HG02642 (cell line): ENCODE measurements around the gene ATPAF2.

ENCODE experiments used
- ATAC-seq: cut with Tn5 transposase; IDR thresholded peaks from one replicate; pipeline ENCODE4 v1.9.1; 2021; ENCODE audit warnings: mild to moderate bottlenecking; ENCODE audit not compliant: unreplicated experiment, poor library complexity

Gene ATPAF2

DNA sequence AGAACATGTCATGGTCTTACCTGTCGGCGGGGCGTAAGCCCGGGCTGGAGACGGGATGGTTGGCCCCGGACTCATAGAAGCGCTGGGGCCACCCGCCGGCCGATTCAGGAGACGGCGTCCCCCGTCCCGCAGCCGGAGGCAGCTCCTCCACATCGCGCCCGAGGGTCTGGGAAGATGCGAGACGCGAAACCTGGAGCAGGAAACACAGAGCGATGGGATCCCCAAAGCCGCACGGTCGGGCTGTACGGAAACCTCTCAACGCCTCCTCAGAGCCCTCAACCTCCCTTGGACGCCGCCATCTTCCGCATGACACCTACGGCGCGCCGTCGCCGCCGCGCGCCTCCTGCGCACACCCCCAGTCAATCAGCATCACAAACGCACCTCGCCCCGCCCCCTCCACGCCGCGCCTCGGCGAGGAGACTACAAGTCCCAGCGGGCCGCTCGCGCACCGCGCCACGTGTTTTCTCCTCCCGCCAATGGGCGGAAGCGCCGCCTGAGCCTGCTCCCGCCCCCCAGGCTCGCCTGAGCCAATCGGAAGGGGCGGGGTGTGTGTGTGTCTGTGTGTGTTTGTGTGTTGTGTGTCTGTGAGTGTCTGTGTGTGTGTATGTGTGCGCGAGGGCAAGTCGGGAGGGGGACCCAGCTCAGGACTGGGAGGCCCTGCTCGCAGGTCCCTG is at the start of gene ATPAF2, which contains the start of gene GID4:
Gene ATPAF2, minus strand, starts transcription at position 308 of the 674 bp plus-strand sequence. Its CDS starts 155 bp downstream, at position 153.
Gene GID4, plus strand, starts transcription at position 548 of the 674 bp plus-strand sequence. Its CDS starts 57 bp downstream, at position 605.
- peak; percentile 90 for ATAC-seq

DNA sequence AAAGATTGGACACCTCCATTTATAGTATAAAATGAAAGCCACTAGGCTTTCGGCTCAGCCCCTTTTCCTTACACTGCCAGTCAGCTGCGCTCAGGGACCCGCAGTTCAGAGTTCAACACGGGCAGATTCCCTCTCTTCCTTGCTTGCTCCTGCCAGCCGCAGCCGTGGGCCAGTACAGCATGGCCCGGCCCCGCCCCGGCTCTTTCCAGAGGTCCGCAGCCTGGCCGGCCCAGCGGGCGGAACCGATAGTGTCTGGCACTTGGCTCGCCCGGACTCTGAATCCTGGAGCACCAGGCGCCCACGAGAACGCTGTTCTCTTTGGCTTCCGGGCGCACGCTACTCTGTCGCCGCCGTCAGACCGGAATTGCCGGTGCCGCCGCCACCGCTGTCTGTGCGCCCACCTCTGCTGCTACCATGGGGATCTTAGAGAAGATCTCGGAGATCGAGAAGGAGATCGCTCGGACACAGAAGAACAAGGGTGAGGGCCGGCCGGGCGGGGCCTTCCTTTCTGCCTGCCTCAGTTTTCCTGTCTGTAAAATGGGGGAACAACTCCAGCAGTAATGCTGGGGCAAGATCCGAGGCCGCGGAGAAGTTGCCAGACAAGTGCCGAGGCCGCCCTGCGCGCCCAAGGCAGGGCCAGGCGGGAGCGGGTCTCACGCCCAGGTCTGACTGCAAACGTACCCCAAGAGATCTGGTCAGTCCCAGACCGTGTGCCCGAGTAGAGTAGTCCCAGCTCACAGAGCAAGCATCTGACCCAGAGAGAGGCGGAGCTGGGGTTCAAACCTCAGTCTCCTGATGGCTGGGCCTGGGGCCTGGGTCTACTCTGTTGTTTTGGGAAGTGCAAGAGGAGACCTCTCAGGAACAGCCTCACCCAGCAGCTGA is 48.9 kb upstream of the ATPAF2 start, which contains the start of gene DRG2:
Gene DRG2, plus strand, starts transcription at position 339 of the 882 bp plus-strand sequence. Its CDS starts 76 bp downstream, at position 415.
- ATAC-seq = peak; percentile 92

DNA sequence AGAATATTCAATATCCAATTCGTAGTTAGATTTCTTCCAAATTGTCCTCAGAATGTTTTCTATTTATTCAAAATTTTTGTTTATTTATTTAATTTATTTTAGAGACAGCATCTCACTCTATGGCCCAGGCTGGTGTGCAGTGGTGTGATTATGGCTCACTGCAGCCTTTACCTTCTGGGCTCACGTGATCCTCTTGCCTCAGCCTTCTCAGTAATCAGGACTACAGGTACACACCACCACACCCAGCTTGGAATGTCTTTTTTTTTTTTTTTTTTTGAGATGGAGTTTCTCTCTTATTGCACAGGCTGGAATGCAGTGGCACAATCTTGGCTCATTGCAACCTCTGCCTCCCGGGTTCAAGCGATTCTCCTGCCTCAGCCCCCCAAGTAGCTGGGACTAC is 45.3 kb upstream of the ATPAF2 start:
- no peak for ATAC-seq

DNA sequence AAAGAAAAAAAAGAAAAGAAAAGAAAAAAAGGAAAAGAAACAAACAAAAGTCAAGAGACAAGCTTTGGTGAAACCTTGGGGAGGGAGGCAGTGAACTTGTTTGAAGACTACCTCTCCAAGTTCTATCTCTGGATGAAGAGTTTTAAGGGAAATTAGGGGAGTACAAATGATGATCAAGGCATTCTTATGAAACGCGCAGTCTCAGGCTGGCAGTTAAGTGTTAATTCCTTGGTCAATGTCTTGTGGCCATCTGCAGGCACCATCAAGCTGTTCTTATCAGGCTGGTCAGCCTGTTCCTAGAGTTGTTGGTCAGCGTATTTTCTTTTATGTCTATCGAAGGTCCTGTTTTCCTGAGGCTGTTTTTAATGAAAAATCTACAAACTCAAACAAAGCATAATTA is 40.6 kb upstream of the ATPAF2 start:
- ATAC-seq = no peak

DNA sequence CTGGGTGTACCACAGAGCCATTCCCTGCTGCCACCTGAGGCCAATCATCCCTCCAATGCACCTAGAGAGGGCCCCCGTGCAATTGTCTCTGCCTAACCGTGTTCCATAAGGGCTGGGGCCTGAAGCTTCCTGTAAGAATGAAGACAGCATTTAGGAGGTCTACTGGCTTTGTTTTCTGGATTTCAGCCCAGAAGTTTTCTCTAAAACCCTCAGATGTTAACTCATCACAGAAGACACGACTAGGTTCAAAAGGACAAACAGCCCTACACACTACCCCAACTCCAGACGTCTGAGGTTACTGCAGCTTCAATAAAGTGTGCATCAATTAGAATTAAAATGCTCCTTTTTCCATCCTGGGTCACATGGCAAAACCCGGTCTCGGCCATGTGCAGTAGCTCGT is 38.0 kb upstream of the ATPAF2 start:
- no peak for ATAC-seq

DNA sequence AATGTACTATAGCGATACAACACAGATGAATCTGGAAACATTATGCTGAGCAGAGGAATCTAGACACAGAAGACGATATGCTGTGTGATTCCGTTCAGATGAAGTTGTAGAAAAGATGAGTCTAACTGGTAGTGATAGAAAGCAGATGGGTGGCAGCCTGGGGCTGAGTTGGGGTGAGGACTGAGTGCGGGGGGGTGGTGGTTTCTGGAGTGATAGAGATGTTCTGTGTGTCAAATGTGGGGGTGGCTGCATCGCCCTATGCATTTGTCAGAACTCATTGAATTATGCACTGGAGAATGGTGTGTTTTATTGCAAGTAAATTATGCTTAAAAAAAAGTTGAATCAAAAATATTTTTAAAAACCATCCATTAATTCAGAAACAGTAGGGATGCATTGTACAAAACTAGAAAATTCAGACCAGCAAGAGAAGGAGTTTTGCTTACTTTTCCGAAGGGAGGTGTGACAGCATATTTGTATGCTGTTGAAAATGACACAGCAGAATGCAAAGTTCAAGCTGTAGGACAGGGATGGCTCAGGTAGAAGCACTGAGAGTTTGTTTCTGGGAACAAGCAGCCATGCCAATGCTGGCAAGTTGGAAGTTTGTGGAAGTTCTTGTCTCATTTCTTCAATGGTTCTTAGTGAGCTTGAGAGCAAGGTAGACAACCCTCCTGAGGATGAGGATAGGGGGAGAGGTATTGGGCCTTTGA is 35.8 kb upstream of the ATPAF2 start:
- ATAC-seq = no peak

DNA sequence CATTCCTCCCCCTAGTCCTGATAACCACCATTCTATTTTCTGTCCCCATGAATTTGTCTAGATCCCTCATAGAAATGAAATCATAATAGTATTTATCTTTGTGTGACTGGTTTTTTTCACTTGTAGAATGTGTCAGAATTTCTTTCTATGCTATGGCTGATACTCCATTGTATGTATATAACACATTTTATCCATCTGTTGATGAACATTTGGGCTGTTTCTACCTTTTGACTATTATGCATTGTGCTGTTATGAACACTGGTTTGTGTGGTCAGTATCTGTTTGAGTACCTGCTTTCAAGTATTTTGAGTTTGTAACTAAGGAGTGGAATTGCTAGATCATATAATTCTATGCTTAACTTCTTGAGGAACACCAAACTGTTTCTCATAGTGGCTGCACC is 32.8 kb upstream of the ATPAF2 start:
- ATAC-seq = no peak

DNA sequence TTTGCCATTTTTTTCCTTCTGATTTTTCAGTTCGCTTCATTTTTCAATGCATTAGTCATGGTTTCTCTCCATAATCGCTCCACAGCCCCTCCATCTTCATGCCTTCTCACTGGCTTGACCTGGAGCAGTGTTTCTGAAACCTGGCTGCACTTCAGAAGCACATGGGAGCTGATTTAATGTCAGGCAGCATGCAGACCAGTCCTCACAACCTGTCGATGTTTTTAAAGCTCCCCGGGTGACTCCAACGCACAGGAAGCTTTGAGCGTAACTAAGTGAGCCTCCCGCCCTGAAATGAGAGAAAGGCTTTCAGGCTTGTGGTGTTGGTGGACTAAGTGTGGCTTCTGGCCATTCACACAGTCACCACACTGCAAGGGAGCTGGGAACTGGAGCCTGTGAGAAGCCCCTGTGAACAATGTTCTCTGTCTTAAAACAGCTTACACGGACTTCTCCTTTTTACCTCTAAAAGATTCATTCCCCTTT is 31.9 kb upstream of the ATPAF2 start:
- no peak for ATAC-seq

DNA sequence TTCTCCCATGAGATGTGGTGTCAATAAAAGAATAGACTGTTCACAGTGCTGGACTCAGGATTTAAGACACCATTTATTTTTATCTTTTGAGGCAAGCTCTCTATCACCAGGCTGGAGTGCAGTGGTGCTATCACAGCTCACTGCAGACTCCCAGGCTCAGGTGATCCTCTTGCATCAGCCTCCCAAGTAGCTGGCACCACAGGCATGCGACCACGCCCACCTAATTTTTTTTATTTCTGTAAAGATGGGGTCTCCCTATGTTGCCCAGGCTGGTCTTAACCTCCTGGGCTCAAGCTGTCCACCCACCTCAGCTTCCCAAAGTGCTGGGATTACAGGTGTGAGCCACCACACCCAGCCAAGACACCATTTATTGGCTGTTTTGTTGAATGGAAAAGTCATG is 30.1 kb upstream of the ATPAF2 start:
- ATAC-seq = no peak

DNA sequence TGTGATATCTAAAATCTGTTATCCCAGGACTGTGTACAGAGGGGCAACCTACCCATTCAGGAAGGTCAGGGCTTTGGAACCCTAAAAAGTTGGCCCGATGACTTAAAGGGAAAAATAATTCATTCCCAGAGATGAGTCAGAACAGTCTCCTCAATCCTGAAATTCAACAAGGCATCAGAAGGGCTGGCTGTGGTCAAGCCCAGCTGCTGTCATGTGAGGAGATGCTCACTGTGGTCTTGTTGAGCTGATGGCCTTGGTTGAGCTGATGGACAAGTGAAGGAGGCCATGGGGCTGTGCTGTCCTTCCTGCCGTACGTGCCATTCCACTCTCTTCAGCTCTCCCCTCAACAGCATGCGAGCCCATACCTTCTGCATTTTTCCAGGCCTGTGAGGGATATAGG is 27.9 kb upstream of the ATPAF2 start:
- ATAC-seq = no peak

DNA sequence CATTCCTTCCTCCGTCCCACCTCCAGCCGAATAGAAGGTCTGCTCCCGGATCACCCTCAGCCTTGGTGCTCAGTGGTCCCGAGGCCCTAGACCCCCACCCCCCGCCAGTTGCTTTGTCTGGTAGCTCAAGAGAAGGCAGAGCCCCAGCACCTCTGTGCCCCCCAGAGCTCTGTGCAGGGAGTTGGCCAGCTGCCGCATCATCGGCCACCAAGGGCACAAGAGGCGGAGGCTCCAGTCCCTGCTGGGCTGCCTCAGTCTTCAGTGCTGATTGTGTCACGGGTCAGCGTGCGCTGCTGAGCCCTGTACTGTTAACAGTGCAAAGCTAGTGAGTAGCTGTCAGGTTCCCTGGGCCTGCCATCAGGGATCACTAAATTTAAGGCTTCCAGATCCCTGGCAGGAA is 26.6 kb upstream of the ATPAF2 start:
- ATAC-seq = no peak

DNA sequence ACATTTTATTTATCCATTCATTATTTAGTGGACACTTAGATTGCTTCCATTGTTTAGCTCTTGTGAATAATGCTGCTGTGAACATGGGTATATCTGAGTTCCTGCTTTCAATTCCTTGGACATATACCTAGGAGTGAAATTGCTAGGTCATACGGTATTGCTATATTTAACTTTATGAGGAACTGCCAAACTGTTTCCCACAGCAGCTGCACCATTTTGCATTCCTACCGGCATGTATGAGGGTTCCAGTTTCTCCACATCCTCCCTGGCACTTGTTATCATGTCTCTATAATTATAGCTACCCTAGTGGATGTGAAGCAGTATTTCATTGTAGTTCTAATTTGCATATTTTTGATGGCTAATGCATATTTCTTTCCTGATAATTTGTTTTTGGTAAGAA is 25.1 kb upstream of the ATPAF2 start:
- no peak for ATAC-seq

DNA sequence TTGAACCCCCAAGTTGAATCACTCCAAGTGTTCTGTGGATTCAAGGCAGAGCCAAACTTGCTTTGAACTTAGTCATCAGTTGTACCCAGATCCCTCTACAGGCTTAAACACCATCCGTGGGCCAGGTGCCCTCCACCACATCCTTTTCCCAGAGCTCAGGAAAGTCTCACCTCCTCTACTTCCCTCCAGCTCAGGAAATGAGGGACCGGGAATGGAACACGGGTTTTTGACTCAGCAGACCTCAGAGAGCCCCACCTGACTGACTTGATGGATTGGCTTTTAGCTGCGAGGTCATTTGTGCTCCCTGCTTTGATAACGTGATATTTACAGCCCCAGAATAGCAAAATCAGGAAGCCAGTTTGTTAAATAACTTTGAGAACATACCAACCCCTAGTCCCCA is 20.3 kb upstream of the ATPAF2 start:
- ATAC-seq = no peak

DNA sequence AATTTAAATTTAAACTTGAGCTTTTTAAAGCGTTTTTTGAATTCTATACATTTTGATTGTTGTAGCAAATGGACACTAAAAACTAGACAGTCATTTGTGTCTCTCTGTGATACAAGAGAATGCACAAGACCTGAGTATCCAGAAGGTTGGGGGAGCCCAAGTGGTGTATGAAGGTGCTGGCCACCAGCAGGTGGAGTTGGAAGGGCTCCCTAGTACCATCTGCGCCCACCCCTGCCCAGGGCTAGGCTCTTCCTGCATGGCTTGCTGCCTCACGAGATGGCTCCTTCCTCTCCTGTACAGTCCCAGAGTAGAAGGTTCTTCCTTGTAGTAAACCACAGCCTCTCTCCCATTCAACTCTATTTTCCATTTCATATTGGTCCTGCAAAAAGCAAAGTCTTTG is 17.2 kb upstream of the ATPAF2 start:
- ATAC-seq = no peak

DNA sequence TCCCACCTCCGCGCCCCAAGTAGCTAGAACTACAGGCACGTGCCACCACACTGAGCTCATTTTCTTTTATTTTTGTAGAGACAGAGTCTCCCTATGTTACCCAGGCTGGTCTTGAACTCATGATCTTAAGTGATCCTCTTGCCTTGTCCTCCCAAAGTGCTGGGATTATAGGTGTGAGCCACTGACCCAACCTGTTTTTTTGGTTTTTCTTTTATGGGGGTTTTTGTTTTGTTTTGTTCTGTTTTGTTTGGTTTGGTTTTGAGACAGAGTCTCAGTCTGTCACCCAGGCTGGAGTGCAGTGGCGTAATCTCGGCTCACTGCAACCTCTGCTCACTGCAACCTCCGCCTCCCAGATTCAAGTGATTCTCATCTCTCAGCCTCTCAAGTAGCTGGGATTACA is 16.6 kb upstream of the ATPAF2 start:
- no peak for ATAC-seq

DNA sequence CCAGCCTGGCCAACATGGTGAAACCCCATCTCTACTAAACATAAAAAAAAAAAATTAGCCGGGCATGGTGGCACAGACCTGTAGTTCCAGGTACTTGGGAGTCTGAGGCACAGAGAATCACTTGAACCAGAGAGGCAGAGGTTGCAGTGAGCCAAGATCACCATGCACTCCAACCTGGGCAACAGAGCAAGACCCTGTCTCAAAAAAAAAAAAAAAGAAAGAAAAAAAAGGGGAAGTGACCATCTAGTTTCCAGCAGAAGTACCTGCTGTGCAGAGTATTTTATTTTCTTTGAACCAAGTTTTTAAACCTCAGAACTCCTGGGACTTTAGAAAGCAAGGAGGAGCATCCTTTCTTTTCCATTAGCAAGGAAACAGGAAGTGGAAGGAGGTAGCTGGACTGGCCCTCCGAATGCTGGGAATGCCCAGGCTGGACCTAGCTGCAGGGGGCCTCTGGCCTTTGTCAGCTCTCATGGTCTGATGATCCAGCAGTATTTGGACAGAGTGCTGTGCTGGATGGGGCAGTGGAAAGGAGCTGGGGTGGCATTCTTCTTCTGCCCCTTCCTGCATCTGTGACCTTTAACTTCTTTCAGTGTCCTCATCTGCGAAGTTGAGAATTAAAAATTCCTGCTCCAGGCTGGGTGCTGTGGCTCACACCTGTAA is 6.9 kb upstream of the ATPAF2 start:
- no peak for ATAC-seq

DNA sequence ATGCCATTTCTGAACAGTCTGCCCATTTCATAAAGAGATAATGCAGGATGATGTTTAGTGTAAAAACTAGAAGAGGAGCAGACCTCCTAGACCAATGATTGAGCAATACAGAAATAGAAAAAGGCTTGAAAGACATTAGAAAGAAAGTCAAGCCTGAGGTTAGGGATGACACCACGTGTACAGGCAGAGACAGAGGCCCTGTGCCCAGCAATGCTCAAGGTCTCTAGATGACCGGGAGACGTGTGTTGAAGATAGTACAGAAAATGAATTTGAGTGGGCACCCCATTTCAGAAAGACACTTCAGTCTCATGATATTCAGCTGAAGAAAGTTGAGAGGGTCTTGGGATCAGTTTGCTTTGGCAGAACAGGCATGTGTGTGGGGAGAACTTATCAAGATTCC is 5.6 kb upstream of the ATPAF2 start:
- no peak for ATAC-seq

DNA sequence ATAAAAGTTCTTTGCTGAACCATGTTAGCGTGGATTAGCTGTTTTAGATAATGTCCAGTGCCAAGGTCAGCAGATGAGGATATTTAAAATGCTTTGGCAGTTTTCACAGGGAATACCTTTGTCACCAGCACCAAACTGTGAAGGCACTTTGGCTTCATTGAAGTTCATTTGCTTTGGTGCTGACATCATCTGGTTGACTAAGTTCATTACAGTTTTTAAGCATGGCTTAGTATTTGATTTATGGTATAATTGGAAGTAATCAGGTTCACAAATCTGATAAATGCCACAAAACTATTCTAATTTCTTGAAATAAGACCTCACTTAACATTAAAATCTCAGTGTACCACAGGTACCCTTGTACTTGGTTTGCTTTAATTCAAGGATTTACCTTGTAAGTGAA is 4.5 kb upstream of the ATPAF2 start:
- no peak for ATAC-seq

DNA sequence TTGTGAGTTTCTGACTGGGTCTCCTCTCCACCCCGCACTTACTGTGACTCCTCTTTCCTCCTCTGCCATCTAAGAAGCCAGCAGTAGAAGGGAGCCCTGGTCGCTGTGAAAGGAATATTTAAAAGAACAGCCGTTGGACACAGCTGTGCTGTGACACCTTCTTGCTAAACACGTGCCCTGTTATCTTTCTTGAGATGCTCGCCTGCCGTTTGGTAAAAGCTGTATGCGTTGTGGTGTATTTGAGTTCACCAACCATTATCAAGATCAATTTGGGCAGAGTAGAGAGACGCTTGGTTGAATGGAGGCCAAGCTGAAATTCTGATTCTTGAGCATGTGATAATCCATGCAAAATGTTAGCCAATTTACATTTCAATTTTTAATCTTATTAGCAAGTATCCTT is 4.0 kb upstream of the ATPAF2 start:
- ATAC-seq = no peak

DNA sequence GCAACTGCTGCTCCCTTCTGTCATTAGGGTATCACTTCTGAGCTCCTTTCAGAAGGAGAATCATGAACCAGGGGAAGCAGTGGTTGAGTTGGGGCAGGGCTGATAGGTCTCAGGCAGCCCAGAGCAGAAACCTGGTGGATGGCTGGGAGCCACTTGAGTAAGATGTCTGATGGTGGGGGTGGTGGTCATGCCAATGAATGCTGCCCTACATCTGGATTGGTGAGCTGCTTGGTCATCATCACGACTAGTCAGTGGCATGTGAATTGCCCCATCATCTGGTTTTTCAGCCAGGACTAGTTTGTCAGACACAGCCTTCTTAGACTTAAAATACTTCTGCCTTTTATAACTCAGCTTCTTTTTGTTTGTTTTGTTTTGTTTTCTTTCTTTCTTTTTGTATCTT is 2.8 kb upstream of the ATPAF2 start:
- ATAC-seq = no peak
